ENCODE data around the gene MOGAT1. TPM values are rescaled to one million over a fixed set of nuclear protein-coding genes. Genes with fewer than 3 reads are reported as not detected.

MOGAT1 gene
- polyA plus RNA-seq, 1 of the 3 experiments (the other 2 are of a cell fraction) = not detected

DNA sequence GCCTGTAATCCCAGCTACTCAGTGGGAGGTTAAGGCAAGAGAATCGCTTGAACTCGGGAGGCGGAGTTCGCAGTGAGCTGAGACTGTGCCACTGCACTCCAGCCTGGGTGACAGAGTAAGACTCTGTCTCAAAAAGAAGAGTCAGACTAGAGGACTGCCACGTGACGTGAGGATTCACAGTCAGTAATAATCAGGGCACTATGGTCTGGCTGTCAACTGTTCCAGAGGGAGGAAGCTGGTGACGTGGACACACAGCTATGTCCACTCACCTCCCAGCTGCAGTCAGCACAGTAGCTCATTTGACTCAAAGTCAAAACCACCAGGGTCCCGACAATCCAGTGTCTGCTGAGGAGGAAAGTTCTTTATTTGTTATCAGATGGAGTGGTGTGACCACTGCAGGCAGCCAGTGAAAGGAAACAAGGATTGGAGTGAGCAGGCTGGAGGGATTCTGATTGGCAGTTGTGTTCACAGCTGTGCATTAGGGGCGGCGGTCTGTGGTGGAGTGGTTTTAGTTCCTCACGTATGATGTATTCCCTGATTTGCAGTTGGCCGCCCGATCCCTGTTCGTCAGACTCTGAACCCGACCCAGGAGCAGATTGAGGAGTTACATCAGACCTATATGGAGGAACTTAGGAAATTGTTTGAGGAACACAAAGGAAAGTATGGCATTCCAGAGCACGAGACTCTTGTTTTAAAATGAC, 37.9 kb downstream of the MOGAT1 start:
- H3F3A ChIP-seq (replicated peaks; ENCODE audit: insufficient read depth) = no peaks in the 10 kb centered on the region
- no peaks in the 10 kb centered on the region for H3K9me2 ChIP-seq
- no peaks in the 10 kb centered on the region for H3K27me3 ChIP-seq (ENCODE audit: insufficient read depth)
- H3K79me2 ChIP-seq (ENCODE audit: insufficient read depth) = no peaks in the 10 kb centered on the region
- H3K4me2 ChIP-seq = no peak overlapping the region
- TF ChIP-seq TEAD4 (IDR thresholded peaks at IDR 0.05; ENCODE audit: borderline replicate concordance, insufficient read depth) = no peak
- TF ChIP-seq GABPA (IDR thresholded peaks at IDR 0.05; ENCODE audit: low read depth) = no peak
- no peak for TF ChIP-seq ELF1 (IDR thresholded peaks at IDR 0.05)
- no peak for TF ChIP-seq CHD2 (IDR thresholded peaks at IDR 0.05; ENCODE audit: low read length, partially characterized antibody)
- TF ChIP-seq, protein P1, sequence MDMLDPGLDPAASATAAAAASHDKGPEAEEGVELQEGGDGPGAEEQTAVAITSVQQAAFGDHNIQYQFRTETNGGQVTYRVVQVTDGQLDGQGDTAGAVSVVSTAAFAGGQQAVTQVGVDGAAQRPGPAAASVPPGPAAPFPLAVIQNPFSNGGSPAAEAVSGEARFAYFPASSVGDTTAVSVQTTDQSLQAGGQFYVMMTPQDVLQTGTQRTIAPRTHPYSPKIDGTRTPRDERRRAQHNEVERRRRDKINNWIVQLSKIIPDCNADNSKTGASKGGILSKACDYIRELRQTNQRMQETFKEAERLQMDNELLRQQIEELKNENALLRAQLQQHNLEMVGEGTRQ (IDR thresholded peaks at IDR 0.05; ENCODE audit: borderline replicate concordance, low read depth, low read length) = no peak
- TF ChIP-seq YY1 (IDR thresholded peaks at IDR 0.05; ENCODE audit: low read depth) = no peak
- no peak for DNase-seq
- no peaks in the 10 kb centered on the region for H3K9me3 ChIP-seq
- no peak overlapping the region for H2AFZ ChIP-seq (ENCODE audit: low read depth)
- no peak overlapping the region for H3K4me3 ChIP-seq (ENCODE audit: low read depth in 2 of 2, low read length in 1 of 2)
- H3K9ac ChIP-seq = no peak overlapping the region
- no peaks in the 10 kb centered on the region for H4K20me1 ChIP-seq (ENCODE audit: insufficient read depth)
- WGBS (ENCODE audit: low lambda C conversion rate) = 72% methylated on average over 16 of the region's 16 CpGs
- ChIA-PET POLR2A (no interaction called here), CTCF (interaction anchor here (0.7 to 7.0 kb wide), 20 partner anchors 9 to 1837 kb away, joined by 3 to 115 read pairs (median 4); partner anchors contain the start of gene ACSL3)
- no peak overlapping the region for H3K27ac ChIP-seq (ENCODE audit: low read depth in 2 of 2, low read length in 1 of 2)
- no peaks in the 10 kb centered on the region for H3K36me3 ChIP-seq (replicated peaks in 1 of 2; ENCODE audit: control insufficient read depth in 1 of 2, insufficient read depth in 2 of 2, low read length in 1 of 2)
- H3K4me1 ChIP-seq (ENCODE audit: control insufficient read depth in 1 of 2, insufficient read depth in 2 of 2, low read depth in 1 of 2, low read length in 1 of 2) = peaks cover 3 to 6% of the 10 kb centered on the region in 2 experiments; a peak in 2 of 4 replicates

DNA sequence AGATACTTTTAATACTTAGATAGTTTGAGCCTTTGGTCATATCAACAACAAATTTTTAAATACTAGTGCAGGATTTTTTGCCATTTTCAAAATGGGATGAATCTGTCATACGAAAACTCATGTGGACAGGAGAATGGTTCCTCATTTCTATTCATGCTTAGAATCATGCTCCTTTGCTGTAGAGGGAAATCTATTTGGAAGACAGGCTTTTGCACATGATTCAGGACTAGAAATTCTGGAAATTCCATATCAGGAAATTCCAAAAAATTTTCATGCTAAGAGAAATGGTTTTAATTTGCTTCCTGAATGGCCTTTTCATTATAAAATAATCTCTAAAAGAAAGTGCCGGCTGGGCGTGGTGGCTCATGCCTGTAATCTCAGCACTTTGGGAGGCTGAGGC, 39.3 kb downstream of the MOGAT1 start:
- no peak overlapping the region for H3K4me2 ChIP-seq
- no peak overlapping the region for H2AFZ ChIP-seq (ENCODE audit: low read depth)
- no peaks in the 10 kb centered on the region for H3K9me3 ChIP-seq
- POLR2A ChIA-PET = no interaction called here
- H3K9ac ChIP-seq = no peak overlapping the region
- H3K4me3 ChIP-seq (ENCODE audit: low read depth in 2 of 2, low read length in 1 of 2) = no peak overlapping the region
- DNase-seq = no peak
- H3K79me2 ChIP-seq (ENCODE audit: insufficient read depth) = no peaks in the 10 kb centered on the region
- H3K27ac ChIP-seq (ENCODE audit: low read depth in 2 of 2, low read length in 1 of 2) = no peak overlapping the region
- H3K4me1 ChIP-seq (ENCODE audit: control insufficient read depth in 1 of 2, insufficient read depth in 2 of 2, low read depth in 1 of 2, low read length in 1 of 2) = peaks cover 3 to 6% of the 10 kb centered on the region in 2 experiments; a peak in 2 of 4 replicates
- H4K20me1 ChIP-seq (ENCODE audit: insufficient read depth) = no peaks in the 10 kb centered on the region
- no peaks in the 10 kb centered on the region for H3F3A ChIP-seq (replicated peaks; ENCODE audit: insufficient read depth)
- 98% methylated on average over 3 of the region's 3 CpGs for WGBS (ENCODE audit: low lambda C conversion rate)
- no peaks in the 10 kb centered on the region for H3K27me3 ChIP-seq (ENCODE audit: insufficient read depth)
- H3K36me3 ChIP-seq (replicated peaks in 1 of 2; ENCODE audit: control insufficient read depth in 1 of 2, insufficient read depth in 2 of 2, low read length in 1 of 2) = no peaks in the 10 kb centered on the region
- H3K9me2 ChIP-seq = no peaks in the 10 kb centered on the region
- TF ChIP-seq CHD2 (IDR thresholded peaks at IDR 0.05; ENCODE audit: low read length, partially characterized antibody) = no peak
- TF ChIP-seq FOXJ3 (CRISPR knock-in tag; IDR thresholded peaks at IDR 0.05) = no peak
- no peak for TF ChIP-seq SMC3 (IDR thresholded peaks at IDR 0.05; ENCODE audit: low read depth, low read length)
- TF ChIP-seq FOXM1 (IDR thresholded peaks at IDR 0.05; ENCODE audit: low read depth) = no peak
- TF ChIP-seq, protein P2, sequence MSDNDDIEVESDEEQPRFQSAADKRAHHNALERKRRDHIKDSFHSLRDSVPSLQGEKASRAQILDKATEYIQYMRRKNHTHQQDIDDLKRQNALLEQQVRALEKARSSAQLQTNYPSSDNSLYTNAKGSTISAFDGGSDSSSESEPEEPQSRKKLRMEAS (IDR thresholded peaks at IDR 0.05; ENCODE audit: low read depth) = no peak
- TF ChIP-seq POLR2AphosphoS5 (IDR thresholded peaks at IDR 0.05; ENCODE audit: low read depth, low read length) = no peak
- no peak for TF ChIP-seq SIN3A (IDR thresholded peaks at IDR 0.05; ENCODE audit: borderline replicate concordance, low read depth, low read length)
- no peak for TF ChIP-seq TCF12 (IDR thresholded peaks at IDR 0.05)
- CTCF ChIA-PET = interaction anchor here (1.2 to 7.0 kb wide), 2 partner anchors 21 to 194 kb away, joined by 3 to 115 read pairs; no protein-coding TSS in a partner anchor

All from SK-N-SH (cell line).